GM18909 (cell line): ENCODE data around the gene SLCO2A1.

Source experiments
- ATAC-seq: cut with Tn5 transposase; IDR thresholded peaks from one replicate; pipeline ENCODE4 v1.9.1; 2021; ENCODE audit warnings: mild to moderate bottlenecking; ENCODE audit not compliant: unreplicated experiment, poor library complexity

SLCO2A1 gene

GRCh38 chr3:133917144-133917543, 112.6 kb downstream of the SLCO2A1 start:
- ATAC-seq, result no peak

- no peak for ATAC-seq
Measured at GRCh38 chr3:133915685-133916658, 113.8 kb downstream of the SLCO2A1 start.

- no peak for ATAC-seq
Measured at GRCh38 chr3:133914839-133915600, 114.7 kb downstream of the SLCO2A1 start.

- ATAC-seq, result no peak
Measured at GRCh38 chr3:133910422-133910821, 119.3 kb downstream of the SLCO2A1 start.

GRCh38 chr3:133905376-133905775, 124.3 kb downstream of the SLCO2A1 start:
- no peak for ATAC-seq

- ATAC-seq, result no peak
Measured at GRCh38 chr3:133901847-133902246, 127.9 kb downstream of the SLCO2A1 start.

GRCh38 chr3:133901083-133901482, 128.6 kb downstream of the SLCO2A1 start:
- ATAC-seq, result no peak

- ATAC-seq, result no peak
Measured at GRCh38 chr3:133899311-133899710, 130.4 kb downstream of the SLCO2A1 start.

- ATAC-seq, result no peak
Measured at GRCh38 chr3:133897547-133897946, 132.2 kb downstream of the SLCO2A1 start.

GRCh38 chr3:133896002-133896761, 133.5 kb downstream of the SLCO2A1 start:
- no peak for ATAC-seq

GRCh38 chr3:133895208-133896001, 134.3 kb downstream of the SLCO2A1 start, which contains the start of gene RAB6B:
RAB6B (minus strand) TSS chr3:133895882; CDS start chr3:133895466, 416 bp downstream.
- ATAC-seq, result no peak

GRCh38 chr3:133894353-133895207, 135.1 kb downstream of the SLCO2A1 start:
- ATAC-seq, result no peak

- no peak for ATAC-seq
Measured at GRCh38 chr3:133893683-133894352, 135.9 kb downstream of the SLCO2A1 start.

GRCh38 chr3:133892541-133893231, 137.0 kb downstream of the SLCO2A1 start:
- no peak for ATAC-seq

- no peak for ATAC-seq
Measured at GRCh38 chr3:133891662-133892378, 137.9 kb downstream of the SLCO2A1 start.

- no peak for ATAC-seq
Measured at GRCh38 chr3:133890972-133891644, 138.6 kb downstream of the SLCO2A1 start.
